GM18909 (cell line): ENCODE measurements around the gene CBR4.
A peak's percentile ranks its signal among the peaks of the same experiment; 100 is the strongest.
"Not testable (repeated sequence)": the region's sequence is repeated elsewhere in the genome, so short reads cannot be mapped to it uniquely, and the experiment has no call there.

Experiments
- ATAC-seq: cut with Tn5 transposase; IDR thresholded peaks from one replicate; pipeline ENCODE4 v1.9.1; 2021; ENCODE audit warnings: mild to moderate bottlenecking; ENCODE audit not compliant: unreplicated experiment, poor library complexity

The CBR4 gene

DNA sequence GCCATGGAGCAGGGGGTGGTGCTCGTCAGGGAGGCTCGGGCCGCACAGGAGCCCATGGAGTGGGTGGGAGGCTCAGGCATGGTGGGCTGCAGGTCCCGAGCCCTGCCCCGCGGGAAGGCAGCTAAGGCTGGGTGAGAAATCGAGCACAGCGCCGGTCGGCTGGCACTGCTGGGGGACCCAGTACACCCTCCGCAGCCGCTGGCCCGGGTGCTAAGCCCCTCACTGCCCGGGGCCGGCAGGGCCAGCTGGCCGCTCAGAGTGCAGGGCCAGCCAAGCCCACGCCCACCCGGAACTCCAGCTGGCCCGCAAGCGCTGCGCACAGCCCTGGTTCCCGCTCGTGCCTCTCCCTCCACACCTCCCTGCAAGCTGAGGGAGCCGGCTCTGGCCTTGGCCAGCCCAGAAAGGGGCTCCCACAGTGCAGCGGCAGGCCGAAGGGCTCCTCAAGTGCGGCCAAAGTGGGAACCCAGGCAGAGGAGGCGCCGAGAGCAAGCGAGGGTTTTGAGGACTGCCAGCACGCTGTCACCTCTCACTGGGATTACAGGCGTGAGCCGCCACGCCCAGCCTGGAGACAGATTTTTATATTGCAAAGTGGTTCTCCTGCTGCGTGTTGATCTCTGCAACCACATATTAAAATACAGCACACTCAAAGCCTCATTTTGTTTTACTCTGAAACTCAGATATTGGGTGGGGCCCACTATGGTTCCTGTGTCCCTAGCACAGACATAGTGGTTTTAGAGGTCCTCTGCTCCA lies 26.0 kb upstream of the CBR4 start:
- not testable (repeated sequence) for ATAC-seq

GRCh38 chr4:169033660-169034059 lies 23.6 kb upstream of the CBR4 start:
- ATAC-seq = no peak

- no peak for ATAC-seq
Measured at GRCh38 chr4:169032883-169033645, 23.0 kb upstream of the CBR4 start.

GRCh38 chr4:169032194-169032593 lies 22.1 kb upstream of the CBR4 start:
- no peak for ATAC-seq

GRCh38 chr4:169031392-169031791 lies 21.3 kb upstream of the CBR4 start:
- no peak for ATAC-seq

DNA sequence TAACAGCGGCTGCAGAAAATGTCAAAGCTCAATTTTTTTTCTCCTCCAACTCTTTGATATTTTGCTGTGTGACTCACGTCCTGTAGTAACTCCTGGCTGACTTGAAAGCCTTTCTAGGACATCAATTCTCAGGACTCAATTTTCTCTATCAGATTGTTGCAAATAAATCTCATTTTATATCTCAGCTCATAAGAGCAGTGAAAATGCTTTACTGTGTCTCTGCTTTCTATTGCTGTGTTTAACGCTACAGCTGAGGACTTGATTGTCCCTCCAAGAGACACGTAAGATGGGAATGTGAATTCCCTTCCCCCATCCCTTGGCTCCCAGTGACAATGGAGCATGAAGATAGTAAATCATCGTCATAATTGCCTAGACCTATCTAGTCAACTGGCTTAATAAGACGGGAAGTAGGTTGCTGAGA lies 20.5 kb upstream of the CBR4 start:
- no peak for ATAC-seq

GRCh38 chr4:169029947-169030346 lies 19.9 kb upstream of the CBR4 start:
- no peak for ATAC-seq

DNA sequence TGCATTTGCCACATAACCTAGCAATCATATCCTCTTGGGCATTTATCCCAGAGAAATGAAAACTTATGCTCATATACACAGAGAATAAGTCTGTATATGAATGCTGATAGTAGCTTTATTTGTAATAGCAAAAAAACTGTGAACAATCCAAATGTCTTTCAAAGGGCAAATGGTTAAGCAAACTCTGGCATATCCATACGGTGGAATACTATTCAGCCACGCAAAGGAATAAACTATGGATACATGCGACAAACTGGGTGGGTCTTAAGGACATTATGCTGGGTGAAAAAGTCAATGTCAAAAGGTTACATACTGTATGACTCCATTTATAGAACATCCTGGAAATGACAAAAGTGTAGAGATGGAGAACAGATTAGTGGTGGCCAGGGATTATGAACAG lies 17.6 kb upstream of the CBR4 start:
- no peak for ATAC-seq

DNA sequence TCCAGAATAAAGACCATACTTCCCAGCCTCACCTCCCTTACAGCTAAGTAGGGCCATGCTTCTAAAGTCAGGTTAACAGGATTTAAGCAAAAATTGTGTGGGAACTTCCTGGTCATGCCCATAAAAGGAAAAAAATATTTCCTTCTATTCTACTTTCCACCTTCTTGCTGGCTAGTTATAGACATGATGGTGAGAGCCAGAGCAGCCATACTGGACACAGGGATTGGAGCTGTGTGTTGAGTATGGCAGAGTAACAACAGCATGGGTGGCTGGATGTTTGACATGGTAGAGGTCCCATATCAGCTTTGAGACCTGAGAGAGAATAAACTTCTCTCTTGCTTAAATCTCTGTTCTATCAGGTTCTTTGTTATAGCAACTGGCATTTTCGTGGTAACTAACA lies 15.1 kb upstream of the CBR4 start:
- no peak for ATAC-seq

DNA sequence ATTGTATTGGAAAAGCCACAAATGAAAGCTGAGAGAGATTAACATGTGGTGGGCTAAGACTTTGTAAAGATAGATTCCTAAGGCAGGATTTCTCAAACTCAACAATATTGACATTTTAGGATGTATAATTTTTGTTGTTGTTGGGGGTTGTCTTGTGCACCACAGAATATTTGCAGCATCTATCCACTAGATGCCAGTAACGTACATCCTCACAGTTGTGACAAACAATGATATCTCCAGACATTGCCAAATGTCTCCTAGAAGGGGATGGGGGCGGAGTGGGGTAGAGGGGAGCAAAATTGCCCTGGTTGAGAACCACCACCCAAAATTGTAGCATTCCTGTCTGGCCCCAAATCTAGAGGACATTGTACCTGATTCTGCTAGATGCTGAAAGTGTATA lies 14.7 kb upstream of the CBR4 start:
- peak; percentile 87 for ATAC-seq

GRCh38 chr4:169018406-169018805 lies 8.4 kb upstream of the CBR4 start:
- no peak for ATAC-seq

GRCh38 chr4:169017971-169018370 lies 7.9 kb upstream of the CBR4 start:
- no peak for ATAC-seq

GRCh38 chr4:169015186-169015623 lies 5.2 kb upstream of the CBR4 start:
- no peak for ATAC-seq

DNA sequence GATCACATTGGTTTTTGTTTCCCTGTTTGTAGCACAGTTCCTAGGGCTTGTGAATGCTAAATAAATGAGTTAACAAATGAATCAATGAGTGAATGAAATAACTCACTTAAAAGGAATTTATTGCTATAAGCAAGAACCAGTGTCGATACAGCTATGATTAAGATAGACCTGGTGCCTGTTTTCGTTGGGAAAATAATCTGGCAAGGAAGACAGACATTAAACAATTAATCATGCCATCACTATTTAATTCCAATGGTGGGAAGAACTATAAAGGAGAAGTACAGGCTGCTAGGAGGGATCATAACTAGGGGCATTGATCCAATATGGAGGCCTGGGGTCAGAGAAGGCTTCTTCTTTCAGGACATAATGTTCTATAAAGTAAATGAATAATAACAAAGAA lies 4.5 kb upstream of the CBR4 start:
- no peak for ATAC-seq

DNA sequence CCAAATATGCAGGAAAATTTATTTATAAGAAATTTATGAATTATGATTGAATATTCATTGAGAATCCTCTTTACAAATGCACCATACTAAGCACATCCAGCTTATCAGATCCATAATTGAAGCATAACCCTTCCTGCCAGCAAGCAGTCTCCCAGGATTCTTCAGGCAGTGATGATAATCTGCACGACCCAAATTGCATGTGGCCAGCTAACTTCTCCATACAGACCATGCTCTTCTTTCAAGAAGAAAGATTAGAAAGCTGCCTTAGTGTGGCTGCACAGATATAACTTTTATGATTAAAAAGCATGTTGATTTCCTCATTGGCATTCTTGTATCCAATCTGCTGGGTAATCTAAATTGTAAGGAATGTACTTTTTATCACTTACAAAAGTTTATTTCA lies 3.3 kb upstream of the CBR4 start:
- no peak for ATAC-seq

- ATAC-seq = no peak
Measured at GRCh38 chr4:169012049-169012448, 2.0 kb upstream of the CBR4 start.

- ATAC-seq = peak; percentile 33
Measured at GRCh38 chr4:169009286-169010124, 550 bp downstream of the CBR4 start.

GRCh38 chr4:169005453-169006099 lies 4.5 kb downstream of the CBR4 start:
- ATAC-seq = no peak

DNA sequence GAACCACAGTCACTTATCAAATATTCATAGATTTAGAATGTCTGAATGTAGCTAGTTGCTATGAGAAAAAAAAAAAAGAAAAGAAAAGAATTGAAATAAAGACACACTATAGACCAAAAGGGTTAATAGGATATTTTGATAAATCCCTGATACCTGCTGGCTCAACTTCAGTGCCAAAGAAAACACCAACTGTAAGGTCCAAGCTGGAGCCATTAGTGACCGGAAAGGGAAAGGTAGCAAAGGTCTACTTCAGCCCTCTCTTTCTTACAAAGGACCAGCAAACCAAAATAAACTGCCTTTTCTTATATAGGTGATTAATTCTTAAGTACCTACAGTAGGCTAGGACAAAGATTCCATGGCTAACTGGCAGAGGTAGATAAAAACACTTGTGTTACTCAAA lies 9.7 kb downstream of the CBR4 start:
- ATAC-seq = no peak

- no peak for ATAC-seq
Measured at GRCh38 chr4:168999809-169000208, 10.2 kb downstream of the CBR4 start.
